OCI-LY3 (cell line): ENCODE data around the gene MPL.

ENCODE experiments used
- H2AFZ ChIP-seq: fragments of 200-600, 300-600 bp; shearing (Covaris generic); 2 replicates; pipeline ENCODE4 v1.6.0; 2014; ENCODE audit warnings: antibody characterized with exemption, low read depth, low read length
- H3K27ac ChIP-seq: fragments of 200-600, 300-600 bp; sonication (generic); 2 replicates; pipeline ENCODE4 v1.5.1; 2014; ENCODE audit warnings: mild to moderate bottlenecking, low read length, moderate library complexity, mixed read lengths
- H3K27me3 ChIP-seq: fragments of 200-600, 300-600 bp; sonication (generic); 2 replicates; pipeline ENCODE4 v1.6.1; 2014; ENCODE audit warnings: low read depth, low read length, mixed read lengths
- H3K36me3 ChIP-seq: fragments of 200-600, 300-600 bp; sonication (generic); replicated peaks from 2 replicates; pipeline ENCODE3; 2014; ENCODE audit warnings: low read depth, low read length, mixed read lengths
- H3K4me1 ChIP-seq: fragments of 300-600, 200-600 bp; sonication (generic); 2 replicates; pipeline ENCODE4 v1.6.1; 2014; ENCODE audit warnings: low read length, mixed read lengths
- H3K4me2 ChIP-seq: fragments of 200-600, 300-600 bp; sonication (generic); 2 replicates; pipeline ENCODE4 v1.6.1; 2014; ENCODE audit warnings: low read length, mixed read lengths
- H3K4me3 ChIP-seq: fragments of 300-600, 200-600 bp; sonication (generic); 2 replicates; pipeline ENCODE4 v1.5.1; 2014; ENCODE audit warnings: antibody characterized with exemption, mild to moderate bottlenecking, low read length, moderate library complexity
- H3K79me2 ChIP-seq: fragments of 300-600, 200-600 bp; shearing (Covaris generic); 2 replicates; pipeline ENCODE4 v1.6.1; 2014; ENCODE audit warnings: mild to moderate bottlenecking, low read length, mixed read lengths
- H3K9ac ChIP-seq: fragments of 300-600, 200-600 bp; shearing (Covaris generic); 2 replicates; pipeline ENCODE4 v1.6.0; 2014; ENCODE audit warnings: mild to moderate bottlenecking, low read length, moderate library complexity
- H3K9me3 ChIP-seq: fragments of 200-600, 300-600 bp; shearing (Covaris generic); 2 replicates; pipeline ENCODE4 v1.6.1; 2014; ENCODE audit warnings: low read length, mixed read lengths; ENCODE audit not compliant: insufficient read depth
- H4K20me1 ChIP-seq: fragments of 200-600, 300-600 bp; sonication (generic); 2 replicates; pipeline ENCODE4 v1.6.1; 2016; ENCODE audit warnings: low read length, mixed read lengths; ENCODE audit not compliant: insufficient read depth
- EZH2phosphoT487 ChIP-seq: fragments of 200-600 bp; shearing (Covaris generic); IDR thresholded peaks from 2 replicates; pipeline ENCODE4 v1.6.1; 2018; ENCODE audit warnings: antibody characterized with exemption, mixed run types, low read depth
- TF ChIP-seq, protein P1 (sequence below): fragments of 200-600, 300-600 bp; sonication (generic); IDR thresholded peaks from 2 replicates; pipeline ENCODE4 v1.5.1; 2014; ENCODE audit warnings: antibody characterized with exemption, low read length, low read depth

The MPL gene

DNA sequence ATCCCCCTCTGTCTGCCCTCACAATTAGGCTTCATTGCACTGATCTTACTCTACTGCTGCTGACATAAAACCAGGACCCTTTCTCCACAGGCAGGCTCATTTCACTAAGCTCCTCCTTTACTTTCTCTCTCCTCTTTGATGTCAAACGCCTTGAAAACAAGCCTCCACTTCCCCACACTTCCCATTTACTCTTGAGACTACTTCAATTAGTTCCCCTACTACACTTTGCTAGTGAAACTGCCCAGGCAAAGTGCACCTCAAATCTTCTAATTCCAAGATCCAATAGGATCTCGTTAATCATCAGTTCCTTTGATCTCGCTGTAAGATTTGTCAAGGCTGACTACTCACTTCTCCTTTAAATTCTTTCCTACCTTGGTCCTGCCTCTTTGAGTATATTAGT lies 15.3 kb downstream of the MPL start:
- Histone ChIP-seq H2AFZ (no peak overlapping the region), H3K27me3 (no peaks in the 10 kb centered on the region), H3K4me2 (no peak overlapping the region)

DNA sequence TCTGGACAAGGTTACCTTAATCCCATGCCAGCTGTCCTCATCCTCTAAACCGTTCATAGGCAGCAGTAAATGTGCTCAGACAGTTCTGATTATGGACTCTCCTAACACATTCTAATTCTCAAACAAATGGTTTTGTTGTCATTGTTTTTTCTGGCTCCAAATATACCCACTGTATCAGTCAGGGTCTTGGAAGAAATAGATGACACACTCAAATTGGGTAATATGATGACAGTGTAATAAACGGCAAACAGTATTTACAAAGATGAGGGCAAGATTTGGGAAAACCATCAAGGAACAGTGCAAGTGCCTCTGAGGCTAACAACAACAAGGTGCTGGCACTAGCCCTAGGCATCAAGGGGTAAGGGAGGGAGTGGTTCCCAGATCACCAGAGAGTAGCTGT lies 16.9 kb downstream of the MPL start:
- Histone ChIP-seq H3K36me3 (peaks cover 2% of the 10 kb centered on the region), H3K9ac (no peak overlapping the region), H3K4me2 (no peak overlapping the region), H2AFZ (no peak overlapping the region), H3K4me1 (peaks cover 3% of the 10 kb centered on the region; the same call in 1 of the 2 replicates), H3K4me3 (no peak overlapping the region), H3K9me3 (no peaks in the 10 kb centered on the region), H3K79me2 (peaks cover 10% of the 10 kb centered on the region), H3K27ac (no peak overlapping the region), H3K27me3 (no peaks in the 10 kb centered on the region), H4K20me1 (no peaks in the 10 kb centered on the region)
- no peak for TF ChIP-seq EZH2phosphoT487
- TF ChIP-seq, protein P1, sequence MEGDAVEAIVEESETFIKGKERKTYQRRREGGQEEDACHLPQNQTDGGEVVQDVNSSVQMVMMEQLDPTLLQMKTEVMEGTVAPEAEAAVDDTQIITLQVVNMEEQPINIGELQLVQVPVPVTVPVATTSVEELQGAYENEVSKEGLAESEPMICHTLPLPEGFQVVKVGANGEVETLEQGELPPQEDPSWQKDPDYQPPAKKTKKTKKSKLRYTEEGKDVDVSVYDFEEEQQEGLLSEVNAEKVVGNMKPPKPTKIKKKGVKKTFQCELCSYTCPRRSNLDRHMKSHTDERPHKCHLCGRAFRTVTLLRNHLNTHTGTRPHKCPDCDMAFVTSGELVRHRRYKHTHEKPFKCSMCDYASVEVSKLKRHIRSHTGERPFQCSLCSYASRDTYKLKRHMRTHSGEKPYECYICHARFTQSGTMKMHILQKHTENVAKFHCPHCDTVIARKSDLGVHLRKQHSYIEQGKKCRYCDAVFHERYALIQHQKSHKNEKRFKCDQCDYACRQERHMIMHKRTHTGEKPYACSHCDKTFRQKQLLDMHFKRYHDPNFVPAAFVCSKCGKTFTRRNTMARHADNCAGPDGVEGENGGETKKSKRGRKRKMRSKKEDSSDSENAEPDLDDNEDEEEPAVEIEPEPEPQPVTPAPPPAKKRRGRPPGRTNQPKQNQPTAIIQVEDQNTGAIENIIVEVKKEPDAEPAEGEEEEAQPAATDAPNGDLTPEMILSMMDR: no peak

More for the DNA sequence above, 15.3 kb downstream of the MPL start:
- TF ChIP-seq, protein P1: no peak
- TF ChIP-seq EZH2phosphoT487: no peak
- Histone ChIP-seq H3K4me1 (peaks cover 2% of the 10 kb centered on the region; the same call in 1 of the 2 replicates), H3K36me3 (no peaks in the 10 kb centered on the region), H3K4me3 (no peak overlapping the region), H3K9me3 (no peaks in the 10 kb centered on the region), H3K27ac (no peak overlapping the region), H4K20me1 (no peaks in the 10 kb centered on the region), H3K9ac (no peak overlapping the region), H3K79me2 (no peaks in the 10 kb centered on the region; the same call in 1 of the 2 replicates)

DNA sequence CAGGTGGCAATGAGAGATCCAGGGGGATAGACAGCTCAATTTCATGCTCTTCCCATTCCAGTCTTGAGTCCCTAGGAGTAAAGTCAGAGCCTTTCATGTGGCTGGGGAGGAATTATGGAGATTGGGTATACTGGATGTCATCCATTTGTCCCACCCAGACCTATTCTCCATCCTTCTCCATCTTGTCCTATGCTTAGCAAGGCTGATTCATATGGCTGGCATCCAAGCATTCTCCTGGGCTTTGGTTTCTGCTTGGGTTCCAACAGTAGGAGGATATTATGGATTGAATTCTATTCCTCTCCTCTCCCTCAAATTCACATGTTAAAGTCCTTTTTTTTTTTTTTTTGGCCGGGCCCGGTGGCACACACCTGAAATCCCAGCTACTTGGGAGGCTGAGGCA lies 17.3 kb downstream of the MPL start:
- no peak overlapping the region for H3K9ac ChIP-seq
- no peak overlapping the region for H3K27ac ChIP-seq
- no peaks in the 10 kb centered on the region for H4K20me1 ChIP-seq
- H3K79me2 ChIP-seq: peaks cover 15% of the 10 kb centered on the region
- H3K4me1 ChIP-seq: peaks cover 7% of the 10 kb centered on the region
- H3K4me3 ChIP-seq: no peak overlapping the region
- no peaks in the 10 kb centered on the region for H3K27me3 ChIP-seq
- no peaks in the 10 kb centered on the region for H3K9me3 ChIP-seq
- H3K4me2 ChIP-seq: no peak overlapping the region
- TF ChIP-seq EZH2phosphoT487: no peak
- TF ChIP-seq, protein P1: no peak
- H3K36me3 ChIP-seq: peaks cover 6% of the 10 kb centered on the region
- H2AFZ ChIP-seq: no peak overlapping the region

DNA sequence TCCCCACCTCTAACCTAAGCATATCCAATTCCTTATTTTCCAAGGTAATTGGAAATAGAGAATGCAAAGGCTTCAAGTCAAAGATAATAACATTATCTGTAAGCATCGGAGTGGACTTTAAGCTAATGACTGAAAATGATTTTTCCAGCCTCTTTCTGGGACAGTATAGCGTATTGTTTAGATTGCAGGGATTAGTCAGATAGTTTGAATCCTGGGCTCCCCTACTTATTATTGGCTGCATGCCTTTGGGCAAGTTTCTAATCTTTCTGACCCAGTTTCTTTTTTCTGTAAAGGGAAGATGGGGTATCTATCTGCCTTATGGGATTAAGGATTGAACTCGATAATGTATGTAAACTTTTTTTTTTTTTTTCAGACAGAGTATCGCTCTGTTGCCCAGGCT lies 19.6 kb downstream of the MPL start:
- Histone ChIP-seq H3K27me3 (no peaks in the 10 kb centered on the region), H3K4me3 (no peak overlapping the region), H3K9me3 (no peaks in the 10 kb centered on the region), H3K4me2 (no peak overlapping the region), H3K9ac (no peak overlapping the region), H4K20me1 (no peaks in the 10 kb centered on the region), H2AFZ (no peak overlapping the region), H3K4me1 (peaks cover 16% of the 10 kb centered on the region), H3K36me3 (peaks cover 23% of the 10 kb centered on the region), H3K79me2 (peaks cover 33% of the 10 kb centered on the region), H3K27ac (no peak overlapping the region)
- TF ChIP-seq EZH2phosphoT487: no peak
- TF ChIP-seq, protein P1: no peak
